Mesendoderm (in vitro differentiated cells): Measurements from ENCODE around the gene ZCCHC9.

Source experiments
- DNase-seq: peaks from one replicate; pipeline ENCODE4 v3.0.0; 2013
- H2AK5ac ChIP-seq: 2 replicates; pipeline ENCODE4 v1.6.1; 2013; ENCODE audit warnings: low read length, inconsistent platforms
- H2BK120ac ChIP-seq: 2 replicates; pipeline ENCODE4 v1.6.1; 2013; ENCODE audit warnings: low read depth, mild to moderate bottlenecking, low read length, moderate library complexity, mixed read lengths
- H2BK15ac ChIP-seq: replicated peaks from 2 replicates; pipeline ENCODE4 v1.6.1; 2013; ENCODE audit warnings: low read depth, mild to moderate bottlenecking, moderate library complexity
- H2BK5ac ChIP-seq: 2 replicates; pipeline ENCODE4 v1.6.1; 2013; ENCODE audit warnings: low read length, inconsistent platforms
- H3K18ac ChIP-seq: 2 replicates; pipeline ENCODE4 v1.6.1; 2013; ENCODE audit warnings: mild to moderate bottlenecking, low read length, mixed read lengths
- H3K23ac ChIP-seq: one replicate; pipeline ENCODE4 v1.6.1; 2013; ENCODE audit warnings: low read length
- H3K27ac ChIP-seq: 2 replicates; pipeline ENCODE4 v1.5.1; 2013; ENCODE audit warnings: low read depth, mild to moderate bottlenecking, inconsistent platforms, low read length, moderate library complexity
- H3K27me3 ChIP-seq: 2 replicates; pipeline ENCODE4 v1.6.1; 2013; ENCODE audit warnings: low read length, control low read depth, mild to moderate bottlenecking, inconsistent platforms; ENCODE audit not compliant: insufficient read depth, poor library complexity
- H3K36me3 ChIP-seq: 2 replicates; pipeline ENCODE4 v1.6.1; 2013; ENCODE audit warnings: low read length, inconsistent platforms; ENCODE audit not compliant: control insufficient read depth, insufficient read depth
- H3K4ac ChIP-seq: one replicate; pipeline ENCODE4 v1.6.1; 2013; ENCODE audit warnings: low read depth, mild to moderate bottlenecking, low read length, moderate library complexity
- H3K4me1 ChIP-seq: 2 replicates; pipeline ENCODE4 v1.6.1; 2013; ENCODE audit warnings: low read depth, low read length, inconsistent platforms; ENCODE audit not compliant: control insufficient read depth
- H3K4me2 ChIP-seq: 2 replicates; pipeline ENCODE4 v1.6.1; 2013; ENCODE audit warnings: low read length
- H3K4me3 ChIP-seq: 2 replicates; pipeline ENCODE4 v1.5.1; 2013; ENCODE audit warnings: mild to moderate bottlenecking, low read length
- H3K56ac ChIP-seq: one replicate; pipeline ENCODE4 v1.6.1; 2013; ENCODE audit warnings: low read length
- H3K79me1 ChIP-seq: 2 replicates; pipeline ENCODE4 v1.6.1; 2013; ENCODE audit warnings: low read length, inconsistent platforms
- H3K79me2 ChIP-seq: 2 replicates; pipeline ENCODE4 v1.6.1; 2013; ENCODE audit warnings: mild to moderate bottlenecking, low read length; ENCODE audit not compliant: control insufficient read depth, insufficient read depth
- H3K9ac ChIP-seq: 2 replicates; pipeline ENCODE4 v1.6.1; 2013; ENCODE audit warnings: low read length, inconsistent platforms
- H4K5ac ChIP-seq: one replicate; pipeline ENCODE4 v1.6.1; 2013; ENCODE audit warnings: low read length
- H4K8ac ChIP-seq: one replicate; pipeline ENCODE4 v1.6.1; 2013; ENCODE audit warnings: low read depth, mild to moderate bottlenecking, control low read depth, low read length, moderate library complexity
- WGBS: extraction: QIAGEN DNeasy Blood & Tissue Kit; methylation state at CpG from one replicate; pipeline ENCODE4 v1.1.7; 2013; ENCODE audit warnings: low lambda C conversion rate, missing lambda C conversion rate; ENCODE audit not compliant: insufficient coverage; ENCODE audit errors: extremely low coverage; 5-methylcytosine and 5-hydroxymethylcytosine counted together

Gene ZCCHC9

DNA sequence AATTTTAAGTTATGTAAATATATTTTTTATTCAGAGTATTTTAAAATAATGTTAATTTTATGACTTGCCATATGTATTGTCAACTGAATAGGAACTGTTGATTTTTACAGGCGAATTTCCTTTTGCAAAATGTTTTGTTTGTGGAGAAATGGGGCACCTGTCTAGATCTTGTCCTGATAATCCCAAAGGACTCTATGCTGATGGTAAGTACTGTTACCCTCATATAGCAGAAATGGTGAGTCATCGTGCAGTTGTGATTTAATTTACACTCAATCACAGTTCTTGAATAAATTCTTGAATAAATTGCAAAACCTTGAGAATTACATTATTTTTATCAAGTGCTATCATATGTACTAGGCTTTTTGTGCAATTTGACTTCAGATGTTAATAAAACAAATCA lies 7.4 kb downstream of the ZCCHC9 start:
- no peak overlapping the region for H2BK5ac ChIP-seq
- WGBS, result no CpG with 5 or more reads among the region's 2 CpGs
- no peak overlapping the region for H3K4me2 ChIP-seq
- H3K36me3 ChIP-seq, result no peaks in the 10 kb centered on the region
- no peak overlapping the region for H4K5ac ChIP-seq
- no peak overlapping the region for H3K27ac ChIP-seq
- no peak overlapping the region for H3K4me3 ChIP-seq
- H3K27me3 ChIP-seq, result no peaks in the 10 kb centered on the region
- H4K8ac ChIP-seq, result no peak overlapping the region
- H3K4me1 ChIP-seq, result no peaks in the 10 kb centered on the region
- H3K4ac ChIP-seq, result no peak overlapping the region
- H2BK15ac ChIP-seq, result no peak overlapping the region
- H3K79me2 ChIP-seq, result no peaks in the 10 kb centered on the region
- H2BK120ac ChIP-seq, result no peak overlapping the region
- H2AK5ac ChIP-seq, result no peak overlapping the region
- no peak for DNase-seq
- peaks cover 1% of the 10 kb centered on the region for H3K79me1 ChIP-seq
- no peak overlapping the region for H3K18ac ChIP-seq
- no peak overlapping the region for H3K56ac ChIP-seq
- H3K23ac ChIP-seq, result no peak overlapping the region
- H3K9ac ChIP-seq, result no peak overlapping the region

DNA sequence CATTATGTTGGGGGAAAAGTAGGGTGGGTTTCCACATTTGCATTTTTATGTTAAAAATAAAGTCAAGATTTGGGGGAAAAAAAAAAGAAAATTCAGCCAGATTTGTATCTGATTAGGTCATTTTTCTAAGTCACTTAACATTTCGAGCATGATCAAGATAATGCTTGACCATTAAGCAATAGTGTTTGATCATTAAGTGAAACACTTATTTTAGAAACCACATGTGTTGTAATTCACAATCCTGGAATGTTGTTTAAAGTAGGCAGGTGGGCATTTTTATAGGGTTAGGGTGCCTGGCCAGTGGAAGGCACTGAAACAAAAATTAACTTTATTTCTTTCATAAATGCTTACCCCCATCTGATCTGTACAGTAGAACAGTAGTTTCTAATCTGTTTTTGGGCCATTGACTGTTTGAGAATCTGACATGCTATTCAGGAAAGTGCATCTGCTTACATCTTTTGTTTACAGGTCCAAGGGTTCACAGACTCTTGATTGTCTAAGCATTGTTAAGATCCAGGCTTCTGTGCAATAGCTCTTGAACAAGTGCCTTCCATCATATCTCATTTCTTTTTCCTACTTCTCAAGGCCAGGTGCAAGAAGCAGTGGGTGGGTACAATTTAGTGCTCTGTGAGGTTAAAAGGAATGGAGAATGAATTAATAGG lies 9.1 kb downstream of the ZCCHC9 start:
- Histone ChIP-seq H3K27me3 (no peaks in the 10 kb centered on the region), H2AK5ac (no peak overlapping the region), H4K5ac (no peak overlapping the region), H3K4me2 (no peak overlapping the region), H3K9ac (no peak overlapping the region), H3K56ac (no peak overlapping the region), H2BK15ac (no peak overlapping the region), H3K4me3 (no peak overlapping the region), H3K79me2 (no peaks in the 10 kb centered on the region), H3K36me3 (no peaks in the 10 kb centered on the region), H3K27ac (no peak overlapping the region), H3K23ac (no peak overlapping the region), H3K4ac (no peak overlapping the region), H3K18ac (no peak overlapping the region), H4K8ac (no peak overlapping the region), H2BK120ac (no peak overlapping the region), H3K79me1 (peaks cover 1% of the 10 kb centered on the region), H3K4me1 (no peaks in the 10 kb centered on the region), H2BK5ac (no peak overlapping the region)
- DNase-seq, result no peak
- no CpG with 5 or more reads among the region's 1 CpG for WGBS

DNA sequence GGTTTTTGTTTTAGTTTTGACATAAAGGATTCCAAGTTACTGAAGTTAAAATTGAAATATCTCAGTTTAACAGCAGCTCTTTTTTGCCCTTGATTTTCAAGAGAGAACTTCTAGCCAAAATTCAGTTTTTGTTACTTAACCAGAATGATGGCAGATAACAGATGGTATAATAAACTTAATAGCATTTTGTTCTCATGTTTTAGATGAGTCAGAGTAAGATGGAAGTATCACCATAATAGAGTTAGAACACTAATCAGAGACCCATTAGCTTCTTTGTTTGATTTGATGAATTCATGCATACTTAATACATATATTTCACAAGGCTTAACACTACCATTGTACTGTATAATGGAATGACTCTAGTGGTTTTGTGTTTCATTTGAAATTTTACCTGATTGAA lies 11.9 kb downstream of the ZCCHC9 start:
- Histone ChIP-seq H3K4me3 (no peak overlapping the region), H3K4ac (no peak overlapping the region), H3K4me2 (no peak overlapping the region), H3K27ac (no peak overlapping the region), H2BK15ac (no peak overlapping the region), H2AK5ac (no peak overlapping the region), H2BK120ac (no peak overlapping the region), H3K23ac (no peak overlapping the region), H3K36me3 (no peaks in the 10 kb centered on the region), H3K4me1 (no peaks in the 10 kb centered on the region), H3K18ac (no peak overlapping the region), H3K9ac (no peak overlapping the region), H3K56ac (no peak overlapping the region), H3K79me2 (no peaks in the 10 kb centered on the region), H4K5ac (no peak overlapping the region), H2BK5ac (no peak overlapping the region), H3K79me1 (peaks cover 1% of the 10 kb centered on the region), H3K27me3 (no peaks in the 10 kb centered on the region), H4K8ac (no peak overlapping the region)
- DNase-seq, result no peak

DNA sequence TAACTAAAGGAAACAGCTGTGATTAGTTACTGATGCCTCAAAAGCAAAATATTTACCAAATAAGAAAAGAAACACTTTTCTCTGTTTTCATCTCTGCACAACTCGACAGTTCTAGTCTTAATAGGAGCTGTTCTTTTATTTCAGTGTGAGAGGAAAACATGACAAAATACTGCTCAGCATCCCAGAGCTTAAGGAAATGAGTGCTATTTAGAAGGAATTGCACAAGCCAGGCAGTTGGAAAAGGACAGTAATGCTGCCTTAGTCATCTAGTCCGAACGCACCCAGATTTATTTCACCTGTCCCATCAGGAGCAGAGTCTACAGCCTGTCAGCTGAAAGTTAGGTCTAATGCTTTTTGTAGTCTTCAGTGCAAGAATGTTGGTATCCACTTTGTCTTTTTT lies 12.3 kb downstream of the ZCCHC9 start:
- H3K18ac ChIP-seq, result no peak overlapping the region
- no peak overlapping the region for H3K4me2 ChIP-seq
- H3K23ac ChIP-seq, result no peak overlapping the region
- no peaks in the 10 kb centered on the region for H3K36me3 ChIP-seq
- H4K5ac ChIP-seq, result no peak overlapping the region
- no peaks in the 10 kb centered on the region for H3K79me2 ChIP-seq
- H2BK15ac ChIP-seq, result no peak overlapping the region
- no peak overlapping the region for H2BK5ac ChIP-seq
- no peak for DNase-seq
- no CpG with 5 or more reads among the region's 3 CpGs for WGBS
- H3K4me1 ChIP-seq, result no peaks in the 10 kb centered on the region
- no peak overlapping the region for H3K9ac ChIP-seq
- no peak overlapping the region for H3K56ac ChIP-seq
- no peak overlapping the region for H4K8ac ChIP-seq
- no peak overlapping the region for H3K4me3 ChIP-seq
- no peaks in the 10 kb centered on the region for H3K27me3 ChIP-seq
- no peak overlapping the region for H3K27ac ChIP-seq
- H2AK5ac ChIP-seq, result no peak overlapping the region
- H3K79me1 ChIP-seq, result peaks cover 1% of the 10 kb centered on the region
- H2BK120ac ChIP-seq, result no peak overlapping the region
- H3K4ac ChIP-seq, result no peak overlapping the region

DNA sequence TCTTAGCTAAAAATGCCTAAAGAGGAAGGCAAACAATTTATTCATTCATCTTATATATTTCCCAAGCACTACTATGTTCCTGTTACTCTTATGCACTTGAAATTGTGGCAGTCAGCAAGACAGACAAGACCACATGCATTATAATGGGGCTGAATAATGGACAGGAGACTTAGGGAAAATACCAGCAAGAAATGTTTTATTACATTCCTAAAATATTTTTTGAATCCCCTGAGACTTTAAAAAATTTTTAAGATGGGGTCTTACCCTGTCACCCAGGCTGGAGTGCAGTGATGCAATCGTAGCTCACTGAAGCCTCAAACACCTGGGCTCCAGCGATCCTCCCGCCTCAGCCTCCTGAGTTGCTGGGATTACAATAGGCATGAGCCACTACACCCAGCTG lies 13.2 kb downstream of the ZCCHC9 start:
- Histone ChIP-seq H3K23ac (no peak overlapping the region), H3K36me3 (no peaks in the 10 kb centered on the region), H2BK5ac (no peak overlapping the region), H3K27ac (no peak overlapping the region), H3K4me3 (no peak overlapping the region), H3K18ac (no peak overlapping the region), H3K27me3 (no peaks in the 10 kb centered on the region), H4K5ac (no peak overlapping the region), H2BK120ac (no peak overlapping the region), H2AK5ac (no peak overlapping the region), H3K79me2 (no peaks in the 10 kb centered on the region), H3K4ac (no peak overlapping the region), H3K4me1 (no peaks in the 10 kb centered on the region), H3K4me2 (no peak overlapping the region), H3K9ac (no peak overlapping the region), H4K8ac (no peak overlapping the region), H3K56ac (no peak overlapping the region), H3K79me1 (no peaks in the 10 kb centered on the region), H2BK15ac (no peak overlapping the region)
- no peak for DNase-seq
- no CpG with 5 or more reads among the region's 3 CpGs for WGBS

DNA sequence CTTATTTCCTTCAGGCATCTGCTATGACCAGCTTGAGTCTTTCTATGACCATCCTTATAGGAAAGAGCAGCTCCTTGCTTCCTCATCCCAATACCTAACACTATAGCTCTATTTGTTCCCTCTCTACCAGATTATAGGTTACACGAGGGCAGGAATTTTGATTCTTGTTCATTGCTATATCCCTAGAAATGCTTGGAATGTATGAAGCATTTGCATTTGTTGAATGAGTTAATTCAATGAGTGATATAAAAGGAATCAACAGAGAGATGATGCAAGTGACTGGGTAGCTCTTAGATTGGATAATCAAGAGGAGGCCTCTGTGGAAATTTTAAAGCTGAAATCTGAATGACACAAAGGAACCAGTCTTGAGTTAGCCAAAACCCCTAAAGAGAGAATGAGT lies 13.9 kb downstream of the ZCCHC9 start:
- no peaks in the 10 kb centered on the region for H3K27me3 ChIP-seq
- peak; percentile 42 for DNase-seq
- no peak overlapping the region for H3K4me3 ChIP-seq
- H2BK5ac ChIP-seq, result no peak overlapping the region
- no peak overlapping the region for H4K8ac ChIP-seq
- H2BK120ac ChIP-seq, result no peak overlapping the region
- H3K4me2 ChIP-seq, result no peak overlapping the region
- H3K79me1 ChIP-seq, result no peaks in the 10 kb centered on the region
- no peak overlapping the region for H3K4ac ChIP-seq
- H3K36me3 ChIP-seq, result no peaks in the 10 kb centered on the region
- H3K9ac ChIP-seq, result no peak overlapping the region
- H4K5ac ChIP-seq, result no peak overlapping the region
- H2AK5ac ChIP-seq, result no peak overlapping the region
- no peak overlapping the region for H3K56ac ChIP-seq
- H3K79me2 ChIP-seq, result no peaks in the 10 kb centered on the region
- H2BK15ac ChIP-seq, result no peak overlapping the region
- no peak overlapping the region for H3K18ac ChIP-seq
- H3K4me1 ChIP-seq, result no peaks in the 10 kb centered on the region
- H3K23ac ChIP-seq, result no peak overlapping the region
- H3K27ac ChIP-seq, result no peak overlapping the region
- no CpG with 5 or more reads among the region's 1 CpG for WGBS
